DMS153 treated with DMSO at 0.1 percent for 48 hours (cell line): ENCODE results near the gene IFNA10.
"Not testable (repeated sequence)": the region's sequence is repeated elsewhere in the genome, so short reads cannot be mapped to it uniquely, and the experiment has no call there.

ENCODE experiments used
- DNase-seq: peaks from one replicate; lab custom pipeline; 2025; ENCODE audit not compliant: unreplicated experiment; lab: John Stamatoyannopoulos, UW

IFNA10 gene

GRCh38 chr9:21194867-21195776 is 11.8 kb downstream of the IFNA10 start:
- not testable (repeated sequence) for DNase-seq

- DNase-seq = not testable (repeated sequence)
These were observed 19.5 kb downstream of the IFNA10 start, which contains the start of gene IFNA4 for GRCh38 chr9:21187487-21187886. Gene IFNA4, minus strand, starts transcription at chr9:21187587. Its CDS starts 56 bp downstream, at chr9:21187531.

GRCh38 chr9:21182810-21183736 is 23.9 kb downstream of the IFNA10 start:
- not testable (repeated sequence) for DNase-seq

GRCh38 chr9:21174671-21175070 is 32.3 kb downstream of the IFNA10 start:
- no peak for DNase-seq

DNA sequence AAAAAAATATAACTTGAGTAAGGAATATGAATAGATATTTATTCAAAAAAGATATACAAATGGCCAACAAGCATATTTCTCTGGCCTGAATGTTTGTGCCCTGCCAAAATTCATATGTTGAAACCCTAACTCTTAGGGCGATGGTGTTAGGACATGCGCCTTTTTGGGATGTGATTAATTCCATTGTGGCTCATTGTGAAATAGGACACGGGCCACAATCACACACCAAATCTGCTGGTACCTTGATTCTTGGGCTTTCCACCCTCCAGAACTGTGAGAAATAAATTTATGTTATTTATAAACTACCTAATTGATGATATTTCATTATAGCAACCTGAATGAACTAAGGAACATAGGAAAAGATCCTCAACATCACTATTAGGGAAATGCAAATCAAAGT is 34.8 kb downstream of the IFNA10 start:
- no peak for DNase-seq

GRCh38 chr9:21171351-21171750 is 35.6 kb downstream of the IFNA10 start:
- DNase-seq = no peak

- DNase-seq = not testable (repeated sequence)
These were observed 40.4 kb downstream of the IFNA10 start, which contains the start of gene IFNA21 for GRCh38 chr9:21166560-21166959. Gene IFNA21, minus strand, starts transcription at chr9:21166660. Its CDS starts 48 bp downstream, at chr9:21166612.

DNA sequence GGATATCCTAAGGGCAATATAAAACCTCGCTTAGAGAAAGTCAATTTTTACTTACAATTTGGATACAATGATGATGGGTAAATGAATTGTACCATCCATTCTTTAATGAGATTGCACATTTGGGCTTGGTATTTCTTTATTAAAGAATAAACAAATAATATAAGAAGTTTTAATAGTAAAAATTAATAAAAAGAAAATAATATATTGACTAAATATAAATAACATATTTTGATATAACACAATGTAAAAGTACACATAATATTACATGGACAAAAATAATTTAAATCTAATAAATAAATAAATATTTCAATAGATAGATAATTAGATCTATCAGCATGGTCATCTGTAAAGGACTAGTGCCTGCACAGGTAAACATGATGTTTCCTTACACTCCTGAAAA is 41.4 kb downstream of the IFNA10 start:
- DNase-seq = no peak

- no peak for DNase-seq
These were observed 46.8 kb downstream of the IFNA10 start for GRCh38 chr9:21160178-21160577.
